Endothelial cell of umbilical vein (primary cell): Measurements from ENCODE around the gene GPR107.

ENCODE experiments used
- CTCF ChIP-seq, 2 donors: IDR thresholded peaks; 1 replicate in 1 of 2; 2 replicates in 1 of 2; pipeline ENCODE4 v1.5.1; 2011; ENCODE audit warnings: low read length in 2 of 2, mild to moderate bottlenecking in 2 of 2, moderate library complexity in 2 of 2, control low read depth in 1 of 2, inconsistent platforms in 1 of 2, low read depth in 1 of 2; ENCODE audit not compliant: insufficient read depth in 1 of 2; ENCODE audit errors: extremely low read depth in 1 of 2
- EZH2 ChIP-seq: IDR thresholded peaks from 2 replicates; pipeline ENCODE4 v1.6.1; 2012; ENCODE audit warnings: borderline replicate concordance, low read depth, mild to moderate bottlenecking, moderate library complexity, low read length, inconsistent platforms; ENCODE audit not compliant: severe bottlenecking
- FOS ChIP-seq: IDR thresholded peaks from 2 replicates; pipeline ENCODE4 v1.6.1; 2011; ENCODE audit warnings: mild to moderate bottlenecking, low read length, moderate library complexity, borderline replicate concordance; ENCODE audit not compliant: insufficient read depth
- MAX ChIP-seq: IDR thresholded peaks from 2 replicates; pipeline ENCODE4 v1.6.1; 2011; ENCODE audit not compliant: insufficient read depth, insufficient read length
- MYC ChIP-seq: IDR thresholded peaks from one replicate; pipeline ENCODE4 v1.6.1; 2011; ENCODE audit warnings: mild to moderate bottlenecking, low read depth, low read length
- POLR2A ChIP-seq: IDR thresholded peaks from 2 replicates; pipeline ENCODE4 v1.6.1; 2012; ENCODE audit warnings: low read depth, mild to moderate bottlenecking, control low read depth, low read length

DNA sequence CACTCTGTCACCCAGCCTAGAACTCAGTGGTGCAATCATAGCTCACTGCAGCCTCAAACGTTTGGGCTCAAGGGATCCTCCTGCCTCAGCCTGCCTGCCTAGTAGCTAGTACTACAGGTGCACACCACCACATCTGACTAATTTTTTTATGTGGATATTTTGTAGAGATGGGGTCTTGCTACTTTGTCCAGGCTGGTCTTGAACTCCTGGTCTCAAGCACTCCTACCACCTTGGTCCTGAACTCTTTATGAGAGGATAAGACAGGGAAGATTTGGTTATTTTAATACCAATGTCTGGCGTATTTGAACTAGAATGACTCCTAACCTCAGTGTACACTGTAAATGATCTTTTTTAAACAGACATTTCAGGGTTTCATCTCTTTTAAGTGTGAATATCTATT is 9.0 kb downstream of the GPR107 start:
- TF ChIP-seq CTCF (IDR thresholded peaks at IDR 0.05; ENCODE audit: extremely low read depth in 1 of 2, insufficient read depth in 1 of 2, low read depth in 1 of 2, low read length in 2 of 2) (no peak), EZH2 (no peak), POLR2A (no peak), FOS (no peak), MYC (no peak), MAX (no peak)
